ENCODE measurements around the gene PTCD1. TPM values are rescaled to one million over a fixed set of nuclear protein-coding genes. Genes with fewer than 3 reads are reported as not detected.

Gene PTCD1
- 8.9 TPM for total RNA-seq

- DNase-seq (ENCODE audit: low read depth in 2 of 3, low spot score in 2 of 3) = peak; percentile 67 to 95 (median 94)
Observed at GRCh38 chr7:99438573-99439480, at the start of gene PTCD1, which contains the start of gene CPSF4. Gene PTCD1, minus strand, starts transcription at chr7:99438798. Its CDS starts 3,556 bp downstream, at chr7:99435242. Gene CPSF4, plus strand, starts transcription at chr7:99438943. Its CDS starts 140 bp downstream, at chr7:99439083.

- DNase-seq (ENCODE audit: low read depth in 2 of 3, low spot score in 2 of 3) = no peak
Observed at GRCh38 chr7:99485094-99485493, 46.5 kb upstream of the PTCD1 start.

- DNase-seq (ENCODE audit: low read depth in 2 of 3, low spot score in 2 of 3) = no peak
Observed at GRCh38 chr7:99478464-99479440, 40.2 kb upstream of the PTCD1 start.

- DNase-seq (ENCODE audit: low read depth in 2 of 3, low spot score in 2 of 3) = no peak
Observed at GRCh38 chr7:99476107-99476506, 37.5 kb upstream of the PTCD1 start.

- peak in 2 of 3 donors; percentile 69 to 89 for DNase-seq (ENCODE audit: low read depth in 2 of 3, low spot score in 2 of 3)
Observed at GRCh38 chr7:99473315-99473596, 34.7 kb upstream of the PTCD1 start.

- peak; percentile 81 to 98 (median 97) for DNase-seq (ENCODE audit: low read depth in 2 of 3, low spot score in 2 of 3)
Observed at GRCh38 chr7:99472561-99473314, 34.1 kb upstream of the PTCD1 start, which contains the start of gene ZNF789. Gene ZNF789, plus strand, starts transcription at chr7:99472890. Its CDS starts 3,567 bp downstream, at chr7:99476457.

GRCh38 chr7:99469381-99470065 is 30.9 kb upstream of the PTCD1 start:
- DNase-seq (ENCODE audit: low read depth in 2 of 3, low spot score in 2 of 3) = no peak

- DNase-seq (ENCODE audit: low read depth in 2 of 3, low spot score in 2 of 3) = no peak
Observed at GRCh38 chr7:99468336-99468918, 29.8 kb upstream of the PTCD1 start.

GRCh38 chr7:99465421-99465768 is 26.8 kb upstream of the PTCD1 start:
- no peak for DNase-seq (ENCODE audit: low read depth in 2 of 3, low spot score in 2 of 3)

- no peak for DNase-seq (ENCODE audit: low read depth in 2 of 3, low spot score in 2 of 3)
Observed at GRCh38 chr7:99461221-99461620, 22.6 kb upstream of the PTCD1 start.

GRCh38 chr7:99460651-99461050 is 22.1 kb upstream of the PTCD1 start:
- DNase-seq (ENCODE audit: low read depth in 2 of 3, low spot score in 2 of 3) = no peak

GRCh38 chr7:99459087-99459486 is 20.5 kb upstream of the PTCD1 start:
- peak in 2 of 3 donors; percentile 14 to 29 for DNase-seq (ENCODE audit: low read depth in 2 of 3, low spot score in 2 of 3)

- no peak for DNase-seq (ENCODE audit: low read depth in 2 of 3, low spot score in 2 of 3)
Observed at GRCh38 chr7:99457650-99458493, 19.3 kb upstream of the PTCD1 start.

GRCh38 chr7:99457050-99457649 is 18.6 kb upstream of the PTCD1 start:
- DNase-seq (ENCODE audit: low read depth in 2 of 3, low spot score in 2 of 3) = no peak

- no peak for DNase-seq (ENCODE audit: low read depth in 2 of 3, low spot score in 2 of 3)
Observed at GRCh38 chr7:99456288-99456687, 17.7 kb upstream of the PTCD1 start.

GRCh38 chr7:99455874-99456273 is 17.3 kb upstream of the PTCD1 start:
- no peak for DNase-seq (ENCODE audit: low read depth in 2 of 3, low spot score in 2 of 3)

GRCh38 chr7:99453105-99453504 is 14.5 kb upstream of the PTCD1 start:
- DNase-seq (ENCODE audit: low read depth in 2 of 3, low spot score in 2 of 3) = no peak

- no peak for DNase-seq (ENCODE audit: low read depth in 2 of 3, low spot score in 2 of 3)
Observed at GRCh38 chr7:99452541-99452940, 13.9 kb upstream of the PTCD1 start.
